ENCODE measurements around the gene EMC6. TPM values are rescaled to one million over a fixed set of nuclear protein-coding genes. Genes with fewer than 3 reads are reported as not detected.

Gene EMC6
- total and polyA plus RNA-seq, 2 of the 4 experiments (the other 2 are of a cell fraction), result 10.9 to 80.5 TPM

DNA sequence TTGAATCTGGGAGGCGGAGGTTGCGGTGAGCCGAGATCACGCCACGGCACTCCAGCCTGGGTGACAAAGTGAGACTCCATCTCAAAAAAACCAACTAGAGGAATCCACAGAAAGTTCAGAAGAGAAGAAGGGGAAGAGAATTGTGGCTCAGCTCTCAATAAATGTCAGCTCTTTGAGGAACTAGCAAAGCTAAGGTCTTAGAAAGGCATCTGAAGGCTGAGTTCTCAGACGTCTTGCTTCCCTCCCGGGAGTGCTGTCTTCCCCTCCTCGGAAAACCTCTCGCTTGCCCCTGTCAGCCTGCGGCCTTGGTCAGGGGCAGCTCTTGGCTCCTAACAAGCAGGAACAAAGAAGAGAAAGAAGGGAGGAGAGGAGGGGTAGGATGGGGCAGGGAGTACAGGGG, 37.8 kb upstream of the EMC6 start:
- Histone ChIP-seq H3K4ac (ENCODE audit: low read depth, low read length) (no peak overlapping the region), H2AFZ (replicated peaks; ENCODE audit: low read length, poor library complexity) (no peak overlapping the region), H4K5ac (ENCODE audit: low read depth, low read length) (no peak overlapping the region), H3K79me1 (ENCODE audit: low read depth in 1 of 2, low read length in 2 of 2) (peaks cover 10 to 35% of the 10 kb centered on the region in 2 experiments), H3K23ac (ENCODE audit: low read depth, low read length) (no peak overlapping the region), H4K20me1 (ENCODE audit: insufficient read depth, low read length) (no peaks in the 10 kb centered on the region; the same call in 1 of the 2 replicates), H3K4me1 (ENCODE audit: control insufficient read depth, insufficient read depth, low read length) (peaks cover 4% of the 10 kb centered on the region; the same call in 1 of the 2 replicates), H3K36me3 (ENCODE audit: control insufficient read depth, insufficient read depth, low read length) (peaks cover 20% of the 10 kb centered on the region), H3K18ac (ENCODE audit: low read depth, low read length) (no peak overlapping the region), H2AK5ac (ENCODE audit: low read depth, low read length) (no peak overlapping the region), H4K8ac (ENCODE audit: low read depth in 2 of 2, low read length in 2 of 2) (no peak overlapping the region), H2BK120ac (ENCODE audit: low read depth, low read length) (no peak overlapping the region), H4K91ac (ENCODE audit: insufficient read depth, low read depth, low read length) (no peak overlapping the region), H3K4me2 (ENCODE audit: low read depth, low read length) (no peak overlapping the region), H3K56ac (ENCODE audit: extremely low read depth, insufficient read depth, low read length) (no peak overlapping the region), H3K9me1 (ENCODE audit: insufficient read depth, low read length) (no peaks in the 10 kb centered on the region), H3K4me3 (ENCODE audit: insufficient read depth, low read depth, low read length) (no peak overlapping the region), H3K9me3 (ENCODE audit: control insufficient read depth, insufficient read depth, low read length) (no peaks in the 10 kb centered on the region), H3K9ac (ENCODE audit: low read depth, low read length) (no peak overlapping the region), H3K14ac (replicated peaks; ENCODE audit: low read depth, low read length) (no peak overlapping the region), H2BK5ac (ENCODE audit: low read depth, low read length, poor library complexity, severe bottlenecking) (no peak overlapping the region), H3K27ac (ENCODE audit: insufficient read depth, low read length) (no peak overlapping the region), H2BK15ac (ENCODE audit: low read depth, low read length) (no peak overlapping the region), H2BK20ac (ENCODE audit: low read depth, low read length) (no peak overlapping the region), H3K27me3 (ENCODE audit: control insufficient read depth, insufficient read depth, low read length) (no peaks in the 10 kb centered on the region), H2AK9ac (replicated peaks; ENCODE audit: low read depth, low read length, poor library complexity) (peak overlapping the region; percentile 28)
- dilution Hi-C loops (cut with HindIII; ENCODE audit: low sequenced_read_pairs, unreplicated experiment), result no loop called here
- no CpG with 5 or more reads among the region's 10 CpGs for WGBS, 2 experiments (ENCODE audit: extremely low coverage in 2 of 2, insufficient read length in 1 of 2)
- no peak for ATAC-seq (ENCODE audit: low read depth)
- DNase-seq, result no peak
- CTCF ChIA-PET, result no interaction called here
- BruUV-seq (replicated peaks), result no TSS peak
- in situ Hi-C loops (cut with MboI; ENCODE audit: low sequenced_read_pairs), result no loop called here
- POLR2A ChIA-PET (ENCODE audit: unreplicated experiment), result no interaction called here
- intact Hi-C loops (cut with micrococcal nuclease), result no loop called here
- TF ChIP-seq MAZ (IDR thresholded peaks at IDR 0.05; ENCODE audit: borderline replicate concordance, low read depth, low read length) (no peak), FOS (IDR thresholded peaks at IDR 0.05; ENCODE audit: low read depth, low read length) (no peak), MAFK (IDR thresholded peaks at IDR 0.05; ENCODE audit: low read depth, low read length) (no peak)
- TF ChIP-seq, protein P1, sequence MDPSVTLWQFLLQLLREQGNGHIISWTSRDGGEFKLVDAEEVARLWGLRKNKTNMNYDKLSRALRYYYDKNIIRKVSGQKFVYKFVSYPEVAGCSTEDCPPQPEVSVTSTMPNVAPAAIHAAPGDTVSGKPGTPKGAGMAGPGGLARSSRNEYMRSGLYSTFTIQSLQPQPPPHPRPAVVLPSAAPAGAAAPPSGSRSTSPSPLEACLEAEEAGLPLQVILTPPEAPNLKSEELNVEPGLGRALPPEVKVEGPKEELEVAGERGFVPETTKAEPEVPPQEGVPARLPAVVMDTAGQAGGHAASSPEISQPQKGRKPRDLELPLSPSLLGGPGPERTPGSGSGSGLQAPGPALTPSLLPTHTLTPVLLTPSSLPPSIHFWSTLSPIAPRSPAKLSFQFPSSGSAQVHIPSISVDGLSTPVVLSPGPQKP (IDR thresholded peaks at IDR 0.05; ENCODE audit: borderline replicate concordance, low read depth, low read length), result no peak
